ENCODE results near the gene CDKL1. TPM values are rescaled to one million over a fixed set of nuclear protein-coding genes. Genes with fewer than 3 reads are reported as not detected.

CDKL1 gene
- polyA plus RNA-seq, 3 donors: 1.2 to 2.5 (median 1.3) TPM

DNA sequence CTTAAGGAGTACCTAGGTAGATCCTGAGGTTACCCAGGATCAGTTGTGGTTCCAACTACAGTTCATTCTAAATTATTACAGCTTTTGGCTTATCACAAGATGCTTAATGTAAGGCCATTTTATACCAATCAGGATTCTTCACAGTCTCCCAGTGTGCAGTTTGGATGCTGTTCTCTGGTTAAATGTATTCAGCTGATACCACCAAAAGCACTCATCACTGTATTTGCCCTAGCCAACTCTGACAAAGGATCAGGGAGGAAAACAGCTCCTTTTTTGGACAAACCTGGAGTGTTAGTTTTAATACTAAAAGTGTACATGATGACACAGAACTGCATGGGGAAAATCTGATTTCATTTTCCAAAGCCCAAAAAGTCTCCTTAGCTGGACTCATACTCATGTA, 65.1 kb downstream of the CDKL1 start:
- no peak overlapping the region for H3K4me3 ChIP-seq (replicated peaks in 1 of 3; ENCODE audit: low read depth in 2 of 3, low read length in 3 of 3)
- DNase-seq: no peak
- intact Hi-C loops (cut with micrococcal nuclease): no loop called here
- no peaks in the 10 kb centered on the region for H3K27me3 ChIP-seq (ENCODE audit: control insufficient read depth in 2 of 2, insufficient read depth in 2 of 2, low read length in 2 of 2)
- Mint-ChIP-seq H3K36me3 (peaks cover 45 to 54% of the 10 kb centered on the region in 2 donors), H3K27me3 (ENCODE audit: low read depth in 3 of 3) (no peaks in the 10 kb centered on the region), H3K4me1 (peaks cover 10% of the 10 kb centered on the region), H3K4me3 (no peak overlapping the region), H3K9me3 (no peaks in the 10 kb centered on the region), H3K27ac (peak overlapping the region in 1 of 7 donors; percentile 36)
- no peak overlapping the region for H3K27ac ChIP-seq (ENCODE audit: low read depth in 1 of 2, low read length in 2 of 2)
- no peak overlapping the region for H3K4me2 ChIP-seq (replicated peaks; ENCODE audit: extremely low read depth, low read length, poor library complexity, severe bottlenecking)
- no peaks in the 10 kb centered on the region for H3K79me2 ChIP-seq (ENCODE audit: insufficient read depth, low read length)
- peaks cover 42 to 72% of the 10 kb centered on the region in 2 donors for H3K36me3 ChIP-seq (replicated peaks in 1 of 2; ENCODE audit: control insufficient read depth in 1 of 2, insufficient read depth in 2 of 2, low read length in 2 of 2)
- H3K4me1 ChIP-seq (ENCODE audit: control insufficient read depth in 1 of 2, insufficient read depth in 2 of 2, low read length in 2 of 2): no peaks in the 10 kb centered on the region
- H3K9ac ChIP-seq (ENCODE audit: insufficient read depth, low read length, poor library complexity, severe bottlenecking): no peak overlapping the region
- H4K20me1 ChIP-seq (ENCODE audit: insufficient read depth, low read length): no peaks in the 10 kb centered on the region
- no peaks in the 10 kb centered on the region for H3K9me3 ChIP-seq (replicated peaks in 1 of 2; ENCODE audit: control insufficient read depth in 1 of 2, insufficient read depth in 1 of 2, low read length in 2 of 2)
- TF ChIP-seq, protein P1, sequence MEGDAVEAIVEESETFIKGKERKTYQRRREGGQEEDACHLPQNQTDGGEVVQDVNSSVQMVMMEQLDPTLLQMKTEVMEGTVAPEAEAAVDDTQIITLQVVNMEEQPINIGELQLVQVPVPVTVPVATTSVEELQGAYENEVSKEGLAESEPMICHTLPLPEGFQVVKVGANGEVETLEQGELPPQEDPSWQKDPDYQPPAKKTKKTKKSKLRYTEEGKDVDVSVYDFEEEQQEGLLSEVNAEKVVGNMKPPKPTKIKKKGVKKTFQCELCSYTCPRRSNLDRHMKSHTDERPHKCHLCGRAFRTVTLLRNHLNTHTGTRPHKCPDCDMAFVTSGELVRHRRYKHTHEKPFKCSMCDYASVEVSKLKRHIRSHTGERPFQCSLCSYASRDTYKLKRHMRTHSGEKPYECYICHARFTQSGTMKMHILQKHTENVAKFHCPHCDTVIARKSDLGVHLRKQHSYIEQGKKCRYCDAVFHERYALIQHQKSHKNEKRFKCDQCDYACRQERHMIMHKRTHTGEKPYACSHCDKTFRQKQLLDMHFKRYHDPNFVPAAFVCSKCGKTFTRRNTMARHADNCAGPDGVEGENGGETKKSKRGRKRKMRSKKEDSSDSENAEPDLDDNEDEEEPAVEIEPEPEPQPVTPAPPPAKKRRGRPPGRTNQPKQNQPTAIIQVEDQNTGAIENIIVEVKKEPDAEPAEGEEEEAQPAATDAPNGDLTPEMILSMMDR (IDR thresholded peaks at IDR 0.05): no peak
- no peak overlapping the region for H2AFZ ChIP-seq (ENCODE audit: insufficient read depth, low read depth, low read length, poor library complexity, severe bottlenecking)

DNA sequence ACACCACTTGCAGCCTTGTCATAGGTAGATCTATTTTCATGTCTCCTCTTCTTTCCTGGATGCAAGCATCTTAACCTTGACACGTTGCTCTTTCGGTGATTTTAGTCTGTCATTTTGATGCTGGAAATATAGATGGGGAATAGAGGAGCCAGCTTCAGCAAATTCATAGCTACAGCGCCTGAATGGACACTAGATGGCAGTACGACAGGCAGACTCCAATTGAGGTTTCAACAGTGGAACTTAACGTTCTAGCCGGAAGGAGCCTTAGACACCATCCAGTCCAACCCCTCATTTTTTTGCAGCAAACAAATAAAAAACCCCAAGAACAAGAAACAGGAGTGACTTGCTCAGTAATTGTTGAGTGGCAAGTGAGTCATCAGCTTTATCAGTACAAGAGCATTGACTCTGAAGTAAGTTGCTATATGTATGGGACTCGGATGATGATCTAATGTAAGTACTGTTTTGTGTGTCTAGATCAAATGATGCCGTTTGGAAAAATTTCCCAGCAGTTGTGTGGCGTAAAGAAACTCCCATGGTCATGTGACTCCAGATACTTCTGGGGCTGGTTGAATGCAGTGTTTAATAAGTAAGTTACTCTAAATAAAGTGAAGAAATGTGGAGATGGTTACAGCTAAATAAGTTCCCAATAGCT, 75.5 kb downstream of the CDKL1 start:
- H3K9ac ChIP-seq (ENCODE audit: insufficient read depth, low read length, poor library complexity, severe bottlenecking): no peak overlapping the region
- 32% methylated on average over 3 of the region's 9 CpGs for WGBS (ENCODE audit: insufficient coverage)
- intact Hi-C loops (cut with micrococcal nuclease): no loop called here

More for the DNA sequence above, 75.5 kb downstream of the CDKL1 start:
- no peak overlapping the region for H3K27ac Mint-ChIP-seq
- Histone ChIP-seq H3K9me3 (replicated peaks in 1 of 2; ENCODE audit: control insufficient read depth in 1 of 2, insufficient read depth in 1 of 2, low read length in 2 of 2) (no peaks in the 10 kb centered on the region), H2AFZ (ENCODE audit: insufficient read depth, low read depth, low read length, poor library complexity, severe bottlenecking) (no peak overlapping the region), H3K36me3 (replicated peaks in 1 of 2; ENCODE audit: control insufficient read depth in 1 of 2, insufficient read depth in 2 of 2, low read length in 2 of 2) (peaks cover 24 to 38% of the 10 kb centered on the region in 2 donors), H3K79me2 (ENCODE audit: insufficient read depth, low read length) (peaks cover 19% of the 10 kb centered on the region), H3K4me2 (replicated peaks; ENCODE audit: extremely low read depth, low read length, poor library complexity, severe bottlenecking) (peak overlapping the region; percentile 24), H3K4me3 (replicated peaks in 1 of 3; ENCODE audit: low read depth in 2 of 3, low read length in 3 of 3) (no peak overlapping the region), H3K4me1 (ENCODE audit: control insufficient read depth in 1 of 2, insufficient read depth in 2 of 2, low read length in 2 of 2) (peaks cover 3 to 20% of the 10 kb centered on the region in 2 donors), H3K27me3 (ENCODE audit: control insufficient read depth in 2 of 2, insufficient read depth in 2 of 2, low read length in 2 of 2) (no peaks in the 10 kb centered on the region), H4K20me1 (ENCODE audit: insufficient read depth, low read length) (peaks cover 24% of the 10 kb centered on the region), H3K27ac (ENCODE audit: low read depth in 1 of 2, low read length in 2 of 2) (peak overlapping the region in 1 of 2 donors; percentile 40)
- H3K36me3 Mint-ChIP-seq: peaks cover 32 to 33% of the 10 kb centered on the region in 2 donors
- TF ChIP-seq, protein P1 (IDR thresholded peaks at IDR 0.05): peak; percentile 82
- peaks cover 18% of the 10 kb centered on the region for H3K4me1 Mint-ChIP-seq
- H3K27me3 Mint-ChIP-seq (ENCODE audit: low read depth in 3 of 3): no peaks in the 10 kb centered on the region
- H3K9me3 Mint-ChIP-seq: peaks cover 0 to under 1% (median 0%) of the 10 kb centered on the region in 7 donors
- H3K4me3 Mint-ChIP-seq: no peak overlapping the region
- DNase-seq: peak; percentile 67 to 87 (median 80)
